Suprapubic skin (tissue), 4 donors: ENCODE results near the gene MYO1E. TPM values are rescaled to one million over a fixed set of nuclear protein-coding genes. Genes with fewer than 3 reads are reported as not detected.
A peak's percentile ranks its signal among the peaks of the same experiment; 100 is the strongest.

Experiments used
- DNase-seq, 2 donors: peaks; one replicate each; pipeline ENCODE4 v3.0.0-alpha.2; 2019; ENCODE audit warnings: low spot score in 2 of 2
- H3K27ac ChIP-seq: fragments of 200-600 bp; sonication (generic); one replicate; pipeline ENCODE4 v1.5.1; 2019
- H3K27me3 ChIP-seq: fragments of 200-600 bp; sonication (generic); one replicate; pipeline ENCODE4 v1.5.1; 2019
- H3K36me3 ChIP-seq: fragments of 200-600 bp; sonication (generic); one replicate; pipeline ENCODE4 v1.5.1; 2019
- H3K4me1 ChIP-seq: fragments of 200-600 bp; sonication (generic); one replicate; pipeline ENCODE4 v1.5.1; 2019
- H3K4me3 ChIP-seq: fragments of 200-600 bp; sonication (generic); one replicate; pipeline ENCODE4 v1.5.1; 2019; ENCODE audit warnings: mild to moderate bottlenecking
- H3K9me3 ChIP-seq: fragments of 200-600 bp; sonication (generic); one replicate; pipeline ENCODE4 v1.5.1; 2019
- EP300 ChIP-seq: sonication (generic); formaldehyde crosslinking; IDR thresholded peaks from one replicate; pipeline ENCODE4 v1.6.1; 2017; ENCODE audit warnings: antibody characterized with exemption
- POLR2A ChIP-seq, 2 donors: fragments of 450-650 bp; IDR thresholded peaks; one replicate each; pipeline ENCODE4 v1.6.1; 2017; ENCODE audit warnings: antibody characterized with exemption in 2 of 2, mild to moderate bottlenecking in 2 of 2, moderate library complexity in 2 of 2
- POLR2AphosphoS5 ChIP-seq, 3 donors: sonication (generic); formaldehyde crosslinking; IDR thresholded peaks; one replicate each; pipeline ENCODE4 v1.6.1; 2017; ENCODE audit warnings: antibody characterized with exemption in 3 of 3
- WGBS: methylation state at CpG from one replicate; pipeline ENCODE4 v1.1.5; 2018; 5-methylcytosine and 5-hydroxymethylcytosine counted together
- total RNA-seq, 4 donors: library from RNA; depleted of rRNA; stranded (reverse); fragments of >200 nt; gene quantifications; one replicate each; pipeline ENCODE4 v1.1.0, GENCODE V29; 2016
- TF ChIP-seq, protein P1 (sequence below), 2 donors: fragments of 200-600 bp in 1 of 2; fragments of 450-650 bp in 1 of 2; sonication (generic) in 1 of 2; IDR thresholded peaks; one replicate each; pipeline ENCODE4 v1.5.1; 2016 to 2019; ENCODE audit warnings: antibody characterized with exemption in 2 of 2, mild to moderate bottlenecking in 1 of 2, moderate library complexity in 1 of 2

The MYO1E gene
- total RNA-seq, 4 donors from 2014 or later = 79.7 to 171 (median 144) TPM

GRCh38 chr15:59252137-59252536, 120.5 kb downstream of the MYO1E start:
- peaks cover 10% of the 10 kb centered on the region for H3K36me3 ChIP-seq
- WGBS = 93% methylated on average over 5 of the region's 5 CpGs
- no peaks in the 10 kb centered on the region for H3K27me3 ChIP-seq
- no peak overlapping the region for H3K27ac ChIP-seq
- DNase-seq = no peak
- H3K4me1 ChIP-seq = peaks cover 11% of the 10 kb centered on the region
- H3K4me3 ChIP-seq = no peak overlapping the region
- H3K9me3 ChIP-seq = no peaks in the 10 kb centered on the region
- TF ChIP-seq, protein P1, sequence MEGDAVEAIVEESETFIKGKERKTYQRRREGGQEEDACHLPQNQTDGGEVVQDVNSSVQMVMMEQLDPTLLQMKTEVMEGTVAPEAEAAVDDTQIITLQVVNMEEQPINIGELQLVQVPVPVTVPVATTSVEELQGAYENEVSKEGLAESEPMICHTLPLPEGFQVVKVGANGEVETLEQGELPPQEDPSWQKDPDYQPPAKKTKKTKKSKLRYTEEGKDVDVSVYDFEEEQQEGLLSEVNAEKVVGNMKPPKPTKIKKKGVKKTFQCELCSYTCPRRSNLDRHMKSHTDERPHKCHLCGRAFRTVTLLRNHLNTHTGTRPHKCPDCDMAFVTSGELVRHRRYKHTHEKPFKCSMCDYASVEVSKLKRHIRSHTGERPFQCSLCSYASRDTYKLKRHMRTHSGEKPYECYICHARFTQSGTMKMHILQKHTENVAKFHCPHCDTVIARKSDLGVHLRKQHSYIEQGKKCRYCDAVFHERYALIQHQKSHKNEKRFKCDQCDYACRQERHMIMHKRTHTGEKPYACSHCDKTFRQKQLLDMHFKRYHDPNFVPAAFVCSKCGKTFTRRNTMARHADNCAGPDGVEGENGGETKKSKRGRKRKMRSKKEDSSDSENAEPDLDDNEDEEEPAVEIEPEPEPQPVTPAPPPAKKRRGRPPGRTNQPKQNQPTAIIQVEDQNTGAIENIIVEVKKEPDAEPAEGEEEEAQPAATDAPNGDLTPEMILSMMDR (IDR thresholded peaks at IDR 0.05) = no peak
- no peak for TF ChIP-seq POLR2A (IDR thresholded peaks at IDR 0.05)
- TF ChIP-seq POLR2AphosphoS5 (IDR thresholded peaks at IDR 0.05) = no peak
- TF ChIP-seq EP300 = no peak

DNA sequence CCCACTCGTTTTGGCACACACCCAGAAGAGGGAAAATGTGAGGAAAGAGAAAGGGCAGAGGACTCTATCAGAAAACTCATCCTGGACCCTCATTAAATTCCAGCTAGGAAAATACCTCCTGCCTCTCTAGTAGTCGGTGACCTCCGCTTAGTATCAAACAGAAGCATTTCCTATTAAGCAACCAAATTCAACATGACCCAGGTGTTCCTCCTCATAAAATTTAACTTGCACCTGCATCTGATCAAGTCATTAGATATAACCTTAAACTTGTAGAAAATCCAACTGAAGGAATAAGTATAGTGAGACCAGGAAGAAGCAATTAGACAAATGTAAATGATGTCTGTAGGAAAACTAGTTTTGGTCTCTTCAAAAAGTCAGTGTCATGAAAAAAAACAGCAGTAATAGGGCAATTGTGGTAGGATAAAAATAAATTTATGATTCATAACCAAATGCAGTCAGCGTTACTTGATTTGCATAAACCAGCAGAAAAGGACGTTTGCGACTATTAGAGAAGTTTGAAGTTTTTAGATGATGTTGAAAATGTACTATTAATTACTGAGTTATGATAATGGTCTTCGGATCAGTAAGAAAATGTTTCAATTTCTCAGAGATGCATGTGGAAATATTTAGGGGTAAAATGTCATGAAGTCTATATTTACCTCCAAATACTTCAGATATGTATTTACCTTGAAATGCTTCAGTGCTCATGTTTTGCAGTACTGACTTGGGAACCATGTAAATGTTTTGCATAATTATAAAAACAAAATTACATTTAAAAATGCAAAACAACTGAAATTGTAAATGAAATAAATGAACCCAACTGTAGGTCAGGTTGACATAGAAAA, 121.4 kb downstream of the MYO1E start:
- Histone ChIP-seq H3K27me3 (no peaks in the 10 kb centered on the region), H3K9me3 (no peaks in the 10 kb centered on the region), H3K36me3 (peaks cover 10% of the 10 kb centered on the region), H3K27ac (no peak overlapping the region), H3K4me3 (no peak overlapping the region), H3K4me1 (peaks cover 11% of the 10 kb centered on the region)
- DNase-seq = no peak
- no peak for TF ChIP-seq POLR2A (IDR thresholded peaks at IDR 0.05)
- TF ChIP-seq, protein P1 (IDR thresholded peaks at IDR 0.05) = no peak
- TF ChIP-seq EP300 = no peak
- no peak for TF ChIP-seq POLR2AphosphoS5 (IDR thresholded peaks at IDR 0.05)
- 58% methylated on average over 7 of the region's 7 CpGs for WGBS

DNA sequence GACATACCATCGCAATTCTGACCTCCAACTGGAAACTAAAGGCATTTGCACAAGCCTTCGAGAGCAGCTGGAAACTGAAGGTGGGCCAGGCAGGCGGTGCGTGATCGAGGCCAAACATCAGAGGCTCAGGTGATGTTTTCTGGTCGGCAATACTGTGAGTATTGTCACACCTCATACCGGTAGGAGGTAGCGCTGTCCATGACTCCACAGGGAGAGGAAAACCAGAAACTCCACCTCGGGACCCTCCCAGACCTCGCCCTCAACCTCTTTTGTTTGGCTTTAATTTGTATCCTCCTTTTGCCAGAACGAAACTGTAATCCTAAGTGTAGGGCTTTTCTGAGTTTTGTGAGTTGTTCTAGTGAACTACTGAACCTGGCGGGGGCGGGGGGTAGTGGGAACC, 122.4 kb downstream of the MYO1E start:
- H3K4me1 ChIP-seq = peaks cover 6% of the 10 kb centered on the region
- H3K27ac ChIP-seq = no peak overlapping the region
- no peak for DNase-seq
- no peak overlapping the region for H3K4me3 ChIP-seq
- no peaks in the 10 kb centered on the region for H3K27me3 ChIP-seq
- peaks cover 3% of the 10 kb centered on the region for H3K36me3 ChIP-seq
- TF ChIP-seq EP300 = no peak
- TF ChIP-seq POLR2AphosphoS5 (IDR thresholded peaks at IDR 0.05) = no peak
- TF ChIP-seq, protein P1 (IDR thresholded peaks at IDR 0.05) = no peak
- TF ChIP-seq POLR2A (IDR thresholded peaks at IDR 0.05) = no peak
- H3K9me3 ChIP-seq = no peaks in the 10 kb centered on the region
- WGBS = 85% methylated on average over 13 of the region's 13 CpGs

- 66% methylated on average over 5 of the region's 5 CpGs for WGBS
- Histone ChIP-seq H3K36me3 (no peaks in the 10 kb centered on the region), H3K27ac (no peak overlapping the region), H3K9me3 (no peaks in the 10 kb centered on the region), H3K27me3 (no peaks in the 10 kb centered on the region), H3K4me1 (peaks cover 6% of the 10 kb centered on the region), H3K4me3 (no peak overlapping the region)
- TF ChIP-seq EP300 = no peak
- TF ChIP-seq, protein P1 (IDR thresholded peaks at IDR 0.05) = no peak
- no peak for TF ChIP-seq POLR2A (IDR thresholded peaks at IDR 0.05)
- no peak for TF ChIP-seq POLR2AphosphoS5 (IDR thresholded peaks at IDR 0.05)
- DNase-seq = no peak
These were observed 122.9 kb downstream of the MYO1E start for GRCh38 chr15:59249816-59250215.

- H3K9me3 ChIP-seq = no peaks in the 10 kb centered on the region
- no peak for DNase-seq
- TF ChIP-seq POLR2AphosphoS5 (IDR thresholded peaks at IDR 0.05) (no peak), POLR2A (IDR thresholded peaks at IDR 0.05) (no peak), EP300 (no peak)
- TF ChIP-seq, protein P1 (IDR thresholded peaks at IDR 0.05) = peak; percentile 35 to 39
- peaks cover 6% of the 10 kb centered on the region for H3K4me1 ChIP-seq
- H3K27me3 ChIP-seq = no peaks in the 10 kb centered on the region
- H3K27ac ChIP-seq = no peak overlapping the region
- no peak overlapping the region for H3K4me3 ChIP-seq
- H3K36me3 ChIP-seq = no peaks in the 10 kb centered on the region
- 45% methylated on average over 2 of the region's 2 CpGs for whole genome bisulfite sequencing
These were observed 125.3 kb downstream of the MYO1E start for GRCh38 chr15:59247364-59247763.
